T47D (cell line): ENCODE results near the gene ADGRL2.

ENCODE experiments used
- DNase-seq, 2 experiments: peaks; one replicate each; pipeline versions ENCODE4 v3.0.0 to v3.0.0-alpha.2; 2011 to 2012; ENCODE audit warnings: low read depth in 1 of 2, low spot score in 1 of 2
- JUND ChIP-seq: IDR thresholded peaks from 2 replicates; pipeline ENCODE4 v1.6.1; 2012; ENCODE audit warnings: low read depth
- in situ Hi-C: cut with HindIII; loops from 2 replicates; pipeline ENCODE4 v1.10.0; 2016; ENCODE audit warnings: low sequenced_read_pairs, low pct_unique_long_range_greater_than_20kb

The ADGRL2 gene

DNA sequence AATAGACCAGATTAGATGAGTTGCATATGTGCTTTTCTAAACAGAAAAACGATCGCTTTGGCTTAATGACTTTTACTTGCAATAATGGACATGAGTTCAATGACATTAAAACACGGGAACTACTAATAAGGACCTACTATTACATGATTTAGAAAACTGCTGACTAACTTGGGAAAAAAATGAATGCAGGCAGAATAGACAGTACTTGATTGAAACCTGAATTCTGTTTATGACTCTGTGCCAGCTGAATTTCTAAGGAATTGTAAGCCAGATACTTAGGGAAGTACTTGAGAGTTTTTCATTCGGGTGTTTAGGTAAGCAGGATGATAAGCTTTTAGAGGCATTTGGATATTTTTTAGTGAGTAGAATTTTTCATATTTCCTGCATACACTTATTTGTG, 12.0 kb downstream of the ADGRL2 start:
- in situ Hi-C loops = no loop called here
- no peak for DNase-seq
- no peak for TF ChIP-seq JUND

DNA sequence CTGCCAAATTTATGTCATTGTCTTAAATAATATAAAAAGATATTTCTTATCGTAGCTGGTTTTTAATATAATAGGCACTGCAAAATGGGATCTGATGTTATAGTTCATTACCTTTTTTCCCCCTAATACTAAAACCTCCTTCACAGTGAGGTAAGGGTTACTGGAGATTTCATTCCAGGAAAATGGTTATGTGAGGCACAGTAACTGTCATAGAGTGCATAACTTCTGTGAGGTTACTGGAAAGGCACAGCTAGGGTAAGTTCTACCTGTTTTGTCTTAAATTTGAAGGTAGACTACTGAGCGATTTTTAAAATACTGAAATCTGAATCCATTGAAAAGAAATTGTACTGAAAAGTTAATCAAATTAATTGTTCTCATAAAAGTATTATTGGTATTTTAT, 13.0 kb downstream of the ADGRL2 start:
- in situ Hi-C loops = no loop called here
- TF ChIP-seq JUND = no peak
- DNase-seq = no peak

DNA sequence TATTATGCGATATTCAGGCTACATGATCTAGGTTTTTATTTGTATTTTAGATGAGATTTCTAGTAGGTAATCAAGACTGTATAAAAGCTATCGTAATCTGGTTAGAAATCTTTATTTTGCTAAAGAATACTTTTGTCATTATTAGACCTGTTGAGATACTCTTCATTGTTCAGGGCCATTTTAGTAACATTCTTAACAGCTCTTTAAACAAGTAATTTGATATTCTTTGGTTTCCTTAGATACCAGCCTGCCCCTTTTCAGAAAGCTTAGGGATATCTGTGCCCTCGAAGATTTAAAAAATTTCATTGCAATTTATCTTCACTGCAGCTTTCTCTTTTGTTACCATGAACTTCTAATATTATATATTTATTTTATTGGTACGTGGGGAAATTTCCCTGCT, 18.9 kb downstream of the ADGRL2 start:
- no peak for DNase-seq
- in situ Hi-C loops = no loop called here

DNA sequence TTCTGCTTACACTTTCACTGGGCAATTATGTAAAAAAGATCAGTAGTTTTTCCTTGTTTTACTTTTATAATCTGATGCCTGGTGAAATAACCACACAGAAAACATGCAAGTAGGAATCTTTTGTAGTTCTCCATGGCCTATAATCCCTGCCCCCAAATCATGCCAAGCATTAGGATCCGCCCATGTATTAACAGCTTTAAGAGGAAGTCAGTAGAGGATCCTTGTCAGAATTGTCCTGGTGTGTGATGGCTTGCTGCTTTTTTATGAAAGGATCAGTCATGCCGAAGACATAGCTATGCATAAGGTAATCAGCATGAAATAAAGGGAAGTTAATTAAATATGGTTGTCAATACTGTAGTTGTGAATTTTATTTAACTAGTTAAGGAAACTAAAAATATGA, 20.0 kb downstream of the ADGRL2 start:
- TF ChIP-seq JUND = no peak
- no peak for DNase-seq

More for the DNA sequence above, 18.9 kb downstream of the ADGRL2 start:
- no peak for TF ChIP-seq JUND

DNA sequence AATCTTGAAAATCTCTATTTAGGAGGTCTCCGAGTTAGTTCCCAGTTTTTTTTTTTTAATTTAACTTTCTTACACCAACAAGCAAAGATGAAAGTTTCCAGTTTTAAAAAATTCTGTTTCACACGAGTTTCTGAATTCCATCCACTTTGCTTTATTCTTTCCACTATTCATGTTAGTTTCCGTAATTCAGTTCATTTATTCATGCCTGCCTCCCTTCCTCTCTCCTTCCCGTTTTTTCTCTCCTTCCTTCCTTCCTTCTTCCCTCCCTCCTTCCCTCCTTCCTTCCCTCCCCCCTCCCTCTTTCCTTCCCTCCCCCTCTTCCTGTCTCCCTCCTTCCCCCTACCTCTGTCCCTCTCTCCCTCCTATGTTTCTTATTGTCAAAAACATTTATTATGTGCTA, 22.3 kb downstream of the ADGRL2 start:
- no peak for DNase-seq
- in situ Hi-C loops = no loop called here
- no peak for TF ChIP-seq JUND

More for the DNA sequence above, 20.0 kb downstream of the ADGRL2 start:
- in situ Hi-C loops = no loop called here

DNA sequence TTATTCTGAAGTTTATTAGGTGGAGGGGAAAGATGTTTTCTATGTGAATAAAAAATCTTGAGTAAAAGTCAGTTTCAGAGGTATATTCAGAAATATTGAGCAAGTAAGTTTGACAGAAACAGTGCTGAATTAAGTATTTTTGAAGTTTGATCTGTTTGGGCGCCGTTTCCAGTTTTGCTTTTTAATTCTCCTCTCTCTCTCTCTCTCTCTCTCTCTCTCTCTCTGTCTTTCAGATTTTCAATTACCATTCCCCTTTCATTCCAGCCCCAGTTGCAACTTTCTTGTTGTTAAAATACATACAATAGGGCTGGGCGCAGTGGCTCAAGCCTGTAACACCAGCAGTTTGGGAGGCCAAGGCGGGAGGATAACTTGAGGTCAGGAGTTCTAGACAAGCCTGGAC, 24.0 kb downstream of the ADGRL2 start:
- TF ChIP-seq JUND = no peak
- in situ Hi-C loops = no loop called here
- DNase-seq = no peak

DNA sequence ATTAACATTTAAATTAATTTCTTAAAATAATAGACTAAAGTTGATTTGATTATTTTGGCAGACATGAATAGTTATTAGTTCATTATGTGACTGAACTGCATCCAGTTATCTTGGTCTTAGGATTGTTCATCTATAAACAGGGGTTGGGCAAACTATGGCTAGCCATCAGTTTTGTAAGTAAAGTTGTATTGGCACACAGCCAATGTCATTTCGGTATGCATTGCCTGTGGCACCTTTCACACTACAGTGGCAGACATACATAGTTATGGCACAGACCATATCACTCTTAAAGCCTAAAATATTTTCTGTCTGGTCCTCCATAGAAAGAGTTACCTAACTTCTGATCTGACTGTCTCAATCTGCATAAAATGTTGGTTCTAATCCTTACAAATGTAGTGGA, 27.2 kb downstream of the ADGRL2 start:
- peak in 1 of 2 experiments; percentile 11 for DNase-seq
- TF ChIP-seq JUND = no peak
- in situ Hi-C loops = no loop called here

DNA sequence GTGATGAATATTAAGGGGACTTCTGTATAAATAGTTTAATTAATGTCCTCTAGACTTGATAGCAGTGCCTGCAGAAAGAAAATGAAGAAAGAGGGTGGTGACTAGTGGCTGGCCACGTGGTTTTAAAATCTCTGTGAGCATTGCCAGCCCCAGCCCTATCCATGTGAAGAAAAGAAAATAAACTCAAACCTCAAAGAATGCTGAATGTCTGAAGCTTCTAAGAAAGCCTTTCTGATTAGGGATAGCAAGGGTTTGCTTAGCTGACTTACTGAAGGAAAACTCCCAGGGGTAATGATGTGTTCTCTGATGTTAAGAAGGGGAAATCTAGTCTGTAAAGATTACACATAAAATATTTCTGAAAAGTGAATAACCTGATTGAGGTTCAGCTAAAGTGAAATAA, 31.8 kb downstream of the ADGRL2 start:
- DNase-seq = no peak
- in situ Hi-C loops = no loop called here
- TF ChIP-seq JUND = no peak

DNA sequence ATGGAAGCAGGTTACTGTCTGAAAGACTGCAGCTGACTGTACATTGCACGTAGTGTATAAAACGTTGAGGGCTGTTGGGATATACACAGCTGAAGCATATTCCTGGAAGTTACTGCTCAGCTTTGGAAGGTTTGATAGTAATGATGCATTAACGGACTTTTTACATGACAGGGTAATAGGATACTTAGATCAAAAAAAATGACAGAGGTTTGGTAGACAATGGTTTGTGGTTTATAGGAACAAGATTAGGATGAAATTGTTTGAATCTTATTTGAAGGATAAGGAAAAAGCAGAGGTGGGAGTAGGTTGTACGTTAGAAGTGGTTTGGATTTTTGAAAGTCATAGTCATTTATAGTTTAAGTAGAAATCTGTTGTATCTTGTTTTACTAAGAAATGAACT, 33.0 kb downstream of the ADGRL2 start:
- no peak for TF ChIP-seq JUND
- in situ Hi-C loops = no loop called here
- no peak for DNase-seq

DNA sequence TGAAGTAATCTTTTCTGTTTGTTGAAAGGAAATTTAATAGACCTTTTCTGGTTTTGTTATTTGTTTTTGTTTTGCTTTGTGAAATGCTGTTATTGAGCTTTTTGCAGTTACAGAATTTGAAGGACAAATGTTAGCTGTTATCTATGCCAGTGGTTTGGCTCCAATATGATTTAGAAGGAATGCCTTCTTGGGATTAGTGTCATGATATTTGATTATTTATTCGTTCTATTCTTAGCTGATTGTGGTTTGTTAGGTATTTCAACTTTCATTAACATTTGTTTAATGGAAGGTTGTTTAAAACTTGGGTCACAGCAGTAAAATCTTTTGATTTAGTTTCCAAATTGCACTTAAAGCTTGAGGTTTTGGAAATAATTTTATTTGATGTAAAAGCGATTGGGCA, 33.5 kb downstream of the ADGRL2 start:
- in situ Hi-C loops = no loop called here
- no peak for TF ChIP-seq JUND
- DNase-seq = no peak

DNA sequence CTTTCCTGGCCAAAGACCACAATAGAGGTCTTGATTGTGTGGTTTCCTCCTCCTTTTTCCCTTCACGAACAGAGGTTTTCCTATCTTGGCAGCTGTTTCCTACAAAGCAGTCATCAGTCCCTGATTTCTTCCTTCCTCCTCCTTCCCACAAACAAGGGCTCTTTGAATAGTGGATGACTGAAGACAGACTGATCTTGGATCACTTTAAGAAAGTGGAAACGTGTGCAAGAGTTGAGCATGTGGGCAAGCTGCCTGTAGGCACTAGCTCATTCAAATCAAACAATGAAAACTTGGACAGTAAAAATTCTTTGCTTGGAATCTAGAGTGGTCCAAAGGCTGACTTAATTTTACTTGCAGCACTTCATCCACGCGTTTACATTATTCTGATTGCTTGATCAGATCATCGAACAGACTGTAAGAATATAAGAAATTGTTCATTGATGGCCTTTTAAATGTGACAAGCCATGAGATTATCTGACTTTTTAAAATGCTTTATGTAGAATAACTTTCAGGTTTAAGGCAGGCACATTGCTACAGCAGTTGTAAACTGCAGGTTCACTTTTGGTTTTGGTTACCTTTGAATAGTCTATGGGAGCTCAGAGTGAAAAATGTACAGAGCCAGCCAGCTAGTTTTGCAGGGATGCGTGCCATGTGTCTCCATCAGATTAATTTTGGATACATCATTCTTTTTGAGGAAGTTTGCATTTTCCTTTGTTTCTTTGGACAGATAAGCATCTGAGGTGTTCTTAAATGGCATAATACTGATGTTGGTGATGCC, 34.4 kb downstream of the ADGRL2 start:
- no peak for DNase-seq
- no peak for TF ChIP-seq JUND
- in situ Hi-C loops = no loop called here

DNA sequence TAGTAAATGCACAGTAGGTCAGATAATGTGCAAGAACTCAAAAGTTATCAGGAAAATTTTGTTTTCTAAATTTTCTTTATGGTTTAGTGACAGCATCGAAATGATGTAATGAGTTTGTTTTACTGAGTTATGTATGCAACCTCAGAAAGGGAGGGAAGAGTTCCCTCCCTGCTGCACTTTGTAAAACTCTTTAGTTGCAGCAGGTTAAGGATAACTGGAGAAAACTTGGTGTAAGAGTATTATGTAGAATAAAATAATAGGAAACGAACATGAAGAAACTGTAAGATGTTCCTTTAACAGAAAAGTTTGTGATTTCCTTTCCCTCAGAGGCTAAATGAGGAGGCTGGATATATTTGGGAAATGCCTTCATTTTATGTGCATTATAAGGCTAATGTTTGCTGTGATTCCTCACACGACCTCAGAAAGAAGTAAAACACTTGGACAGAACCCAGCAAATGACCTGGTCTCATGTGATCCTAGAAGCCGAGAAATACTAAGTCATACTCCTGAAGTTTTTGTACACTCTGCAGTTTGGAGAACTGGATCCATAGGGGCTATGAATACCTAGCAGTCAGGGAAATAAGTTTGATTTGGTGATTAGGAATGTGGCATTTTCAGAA, 35.4 kb downstream of the ADGRL2 start:
- no peak for TF ChIP-seq JUND
- in situ Hi-C loops = no loop called here
- DNase-seq = no peak

DNA sequence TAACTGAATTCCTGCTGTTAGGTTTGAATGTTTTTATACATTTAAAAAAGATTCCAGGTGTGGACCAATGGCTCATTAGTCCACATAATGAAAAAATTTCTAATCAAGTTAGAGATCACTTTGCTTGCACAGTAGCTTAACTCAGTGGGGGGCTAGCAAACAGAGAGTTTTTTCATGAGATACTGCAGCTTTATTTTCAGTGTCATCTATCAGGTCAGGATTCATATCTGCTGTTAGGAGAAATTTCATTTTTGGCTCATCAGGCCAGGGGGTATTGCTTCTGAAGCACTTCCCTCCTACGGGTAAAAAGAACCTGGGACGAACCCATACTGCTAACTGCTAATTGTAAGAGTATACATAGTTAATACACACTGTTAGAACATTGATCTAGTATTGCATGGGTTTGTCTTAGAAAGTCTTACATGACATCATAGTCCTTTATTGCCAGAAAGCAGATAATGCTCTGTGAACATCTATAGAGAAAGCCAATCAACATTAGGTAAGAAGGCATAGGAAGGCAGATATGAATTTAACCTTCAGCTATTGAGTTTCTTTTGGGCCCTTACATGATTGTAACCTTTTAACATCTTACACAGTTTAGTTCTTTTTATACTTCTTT, 38.0 kb downstream of the ADGRL2 start:
- TF ChIP-seq JUND = no peak

More for the DNA sequence above, 38.0 kb downstream of the ADGRL2 start:
- in situ Hi-C loops = no loop called here
- no peak for DNase-seq
